ENCODE measurements around the gene SLC25A51.

Gene SLC25A51

DNA sequence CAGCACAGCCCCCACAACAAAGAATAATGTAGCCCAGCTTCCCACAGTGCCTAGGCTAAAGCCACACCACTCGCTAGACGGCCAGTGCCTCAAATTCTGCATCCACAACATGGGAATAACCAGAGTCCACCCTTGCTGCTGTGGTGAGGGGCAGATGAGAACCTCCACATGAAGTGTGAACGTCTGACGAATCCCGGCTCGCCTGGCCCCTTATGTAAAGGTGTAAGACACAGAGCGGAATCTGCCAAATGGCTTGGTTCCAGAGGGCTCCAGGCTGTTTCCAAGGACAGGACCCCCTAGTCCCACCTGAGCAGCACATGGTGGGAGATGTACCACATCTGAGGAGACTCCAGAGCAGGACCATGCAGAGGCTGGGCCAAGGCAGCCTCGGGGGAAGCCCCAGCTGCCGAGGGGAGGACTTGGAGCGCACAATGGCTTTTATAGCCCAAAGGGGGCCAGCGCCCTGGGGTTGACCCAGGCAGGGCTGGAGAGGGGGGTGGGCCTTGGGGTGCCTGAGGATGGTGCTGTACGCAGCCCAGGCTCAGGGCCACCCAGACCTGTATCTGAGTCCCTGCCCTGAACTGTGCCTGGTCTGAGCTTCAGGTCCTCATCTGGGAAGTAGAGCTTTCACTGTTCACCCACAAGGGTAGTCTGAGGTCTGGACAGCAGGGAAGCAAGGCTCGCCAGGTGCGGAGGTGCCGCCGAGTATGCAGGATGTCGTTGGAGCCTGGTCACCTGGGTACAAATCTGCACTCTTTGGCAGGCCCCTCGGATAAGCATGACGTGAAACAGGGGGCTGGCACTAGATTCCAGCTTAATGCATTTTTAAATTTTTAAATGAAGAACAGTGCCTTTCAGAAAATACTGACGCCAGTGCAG lies 24.9 kb upstream of the SLC25A51 start:
- no peak overlapping the region for H3K4me3 ChIP-seq (replicated peaks in 1 of 2; ENCODE audit: low read depth in 2 of 2, low read length in 2 of 2)
- no peak for DNase-seq (ENCODE audit: low read depth in 2 of 2)
- TF ChIP-seq CTCF (IDR thresholded peaks at IDR 0.05; ENCODE audit: low read depth, low read length) = no peak

GRCh38 chr9:37927601-37928551 lies 23.9 kb upstream of the SLC25A51 start:
- no peak overlapping the region for H3K4me3 ChIP-seq (replicated peaks in 1 of 2; ENCODE audit: low read depth in 2 of 2, low read length in 2 of 2)
- no peak for DNase-seq (ENCODE audit: low read depth in 2 of 2)
- no peak for TF ChIP-seq CTCF (IDR thresholded peaks at IDR 0.05; ENCODE audit: low read depth, low read length)

DNA sequence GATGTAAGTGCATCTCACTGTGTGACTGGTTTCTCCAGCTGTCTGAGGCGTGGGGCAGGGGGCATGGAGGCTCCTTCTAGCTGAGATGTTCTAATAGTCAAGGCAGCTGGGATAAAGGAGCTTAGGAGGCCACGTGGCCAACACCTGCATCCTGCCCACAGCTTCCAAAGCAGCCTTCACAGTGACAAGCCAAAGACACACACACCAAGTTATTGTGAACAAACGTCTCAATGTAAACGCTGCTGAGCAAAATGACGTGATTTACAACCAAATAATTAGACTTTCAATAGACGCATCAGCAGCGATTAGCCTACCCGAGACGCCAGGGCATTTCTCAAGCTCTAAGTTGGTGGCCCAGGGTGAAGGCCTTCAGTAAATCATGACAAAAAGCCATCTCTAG lies 23.2 kb upstream of the SLC25A51 start:
- no peak for DNase-seq (ENCODE audit: low read depth in 2 of 2)
- no peak for TF ChIP-seq CTCF (IDR thresholded peaks at IDR 0.05; ENCODE audit: low read depth, low read length)
- no peak overlapping the region for H3K4me3 ChIP-seq (replicated peaks in 1 of 2; ENCODE audit: low read depth in 2 of 2, low read length in 2 of 2)

GRCh38 chr9:37926737-37927118 lies 22.8 kb upstream of the SLC25A51 start:
- TF ChIP-seq CTCF (IDR thresholded peaks at IDR 0.05; ENCODE audit: low read depth, low read length) = no peak
- DNase-seq (ENCODE audit: low read depth in 2 of 2) = no peak
- H3K4me3 ChIP-seq (replicated peaks in 1 of 2; ENCODE audit: low read depth in 2 of 2, low read length in 2 of 2) = no peak overlapping the region

DNA sequence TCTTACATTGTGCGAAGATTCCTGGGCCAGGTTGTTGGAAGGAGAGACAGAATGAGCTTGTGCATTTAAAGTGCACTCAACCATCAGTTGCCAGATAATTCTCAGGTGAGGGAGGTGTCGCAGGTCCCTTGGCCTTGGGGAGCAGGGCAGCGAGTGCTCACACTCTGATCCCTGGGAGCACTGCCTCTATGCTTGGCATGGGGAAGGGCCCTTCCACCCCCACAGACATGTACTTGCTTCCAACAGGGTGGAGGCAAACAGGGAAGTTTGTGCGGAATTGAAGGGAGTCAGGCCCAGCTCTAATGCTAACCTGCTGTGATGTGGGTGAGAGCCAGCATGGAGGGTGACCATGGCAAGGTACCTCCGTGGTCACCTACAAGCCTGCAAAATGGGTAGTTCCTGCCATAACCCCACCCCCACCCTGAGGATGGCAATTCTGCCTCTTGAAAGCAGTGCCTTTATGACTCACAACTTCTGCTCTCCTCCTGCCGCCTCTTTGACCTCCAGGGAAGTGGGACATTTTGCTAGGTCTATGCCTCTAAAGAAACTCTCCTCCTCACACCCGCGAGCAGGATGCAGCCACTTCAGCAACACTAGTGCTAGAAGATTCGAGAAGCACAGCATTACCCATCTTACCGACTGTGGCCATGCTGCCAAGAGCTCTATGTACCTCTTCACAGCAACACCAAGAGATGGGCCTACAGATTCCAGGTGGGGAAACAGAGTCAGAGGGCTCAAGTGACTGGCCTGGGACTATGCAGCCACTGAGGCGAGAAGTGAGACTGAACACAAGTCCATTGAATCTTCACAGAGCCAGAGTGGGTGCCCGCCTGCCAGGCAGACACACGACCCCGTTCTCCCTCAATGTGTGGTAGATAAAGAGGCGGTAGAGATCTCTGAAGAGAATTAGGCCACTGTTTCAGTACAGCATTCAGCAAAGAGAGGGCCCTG lies 22.1 kb upstream of the SLC25A51 start:
- TF ChIP-seq CTCF (IDR thresholded peaks at IDR 0.05; ENCODE audit: low read depth, low read length) = no peak
- no peak overlapping the region for H3K4me3 ChIP-seq (replicated peaks in 1 of 2; ENCODE audit: low read depth in 2 of 2, low read length in 2 of 2)
- peak in 1 of 2 donors; percentile 29 for DNase-seq (ENCODE audit: low read depth in 2 of 2)

DNA sequence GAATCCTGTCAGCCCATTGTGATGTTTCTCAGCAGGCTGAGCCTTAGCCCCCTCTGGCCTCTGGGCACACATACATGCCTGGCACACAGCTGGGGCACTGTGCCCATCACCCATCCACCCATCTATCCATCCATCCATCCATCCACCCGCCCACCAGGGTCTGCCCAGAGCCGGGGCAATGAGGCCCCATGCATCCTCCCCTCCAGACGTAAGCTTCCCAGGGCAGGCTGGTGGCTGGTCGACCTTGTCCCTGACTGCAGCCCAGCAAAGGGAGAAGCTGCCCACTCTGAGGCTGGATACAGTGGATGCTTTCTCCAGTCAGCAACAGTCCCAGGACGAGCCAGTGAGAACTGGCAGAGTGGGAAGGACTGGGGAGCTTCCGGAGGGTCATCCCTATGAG lies 21.1 kb upstream of the SLC25A51 start:
- H3K4me3 ChIP-seq (replicated peaks in 1 of 2; ENCODE audit: low read depth in 2 of 2, low read length in 2 of 2) = no peak overlapping the region
- no peak for TF ChIP-seq CTCF (IDR thresholded peaks at IDR 0.05; ENCODE audit: low read depth, low read length)
- no peak for DNase-seq (ENCODE audit: low read depth in 2 of 2)
